ENCODE measurements around the gene TGFB1I1. TPM values are rescaled to one million over a fixed set of nuclear protein-coding genes. Genes with fewer than 3 reads are reported as not detected.

Gene TGFB1I1
- 7.2 and 8.8 TPM in 2 replicates for total RNA-seq
- long read RNA-seq, partial matches to known transcripts, result 1 of 5 reads
- long read RNA-seq, other reads (novel, unspliced or antisense), result 0 of 5 reads

- H3K4me3 Mint-ChIP-seq, result peak within 1 kb of the TSS; percentile 87
- H3K4me1 Mint-ChIP-seq, result peaks cover 26% of the 10 kb centered on the region
- H3K9me3 Mint-ChIP-seq, result no peaks in the 10 kb centered on the region
- H3K27me3 Mint-ChIP-seq (ENCODE audit: low read depth), result peaks cover 56% of the 10 kb centered on the region
- peak within 1 kb of the TSS; percentile 62 for H3K27ac Mint-ChIP-seq (ENCODE audit: unreplicated experiment)
- no peaks in the 10 kb centered on the region for H3K36me3 Mint-ChIP-seq (ENCODE audit: low read depth)
- no peak for TF ChIP-seq CTCF (conservative IDR thresholded peaks at IDR 0.05)
- no peak for DNase-seq (ENCODE audit: low read depth, low spot score)
These were observed at the start of gene TGFB1I1 for GRCh38 chr16:31471875-31472708. Gene TGFB1I1 (plus strand): TSS chr16:31472152. CDS start chr16:31472189, 37 bp downstream.

GRCh38 chr16:31423241-31423640 is 48.7 kb upstream of the TGFB1I1 start:
- no peaks in the 10 kb centered on the region for H3K9me3 Mint-ChIP-seq
- peaks cover 32% of the 10 kb centered on the region for H3K27me3 Mint-ChIP-seq (ENCODE audit: low read depth)

GRCh38 chr16:31423801-31424200 is 48.2 kb upstream of the TGFB1I1 start:
- no peak overlapping the region for H3K4me3 Mint-ChIP-seq

More at GRCh38 chr16:31423241-31423640, 48.7 kb upstream of the TGFB1I1 start:
- Mint-ChIP-seq H3K4me1 (no peaks in the 10 kb centered on the region), H3K36me3 (ENCODE audit: low read depth) (no peaks in the 10 kb centered on the region), H3K4me3 (no peak overlapping the region), H3K27ac (ENCODE audit: unreplicated experiment) (no peak overlapping the region)
- no peak for TF ChIP-seq CTCF (conservative IDR thresholded peaks at IDR 0.05)
- no peak for DNase-seq (ENCODE audit: low read depth, low spot score)

GRCh38 chr16:31427441-31428278 is 44.3 kb upstream of the TGFB1I1 start:
- no peak overlapping the region for H3K4me3 Mint-ChIP-seq
- TF ChIP-seq CTCF (conservative IDR thresholded peaks at IDR 0.05), result no peak
- no peaks in the 10 kb centered on the region for H3K9me3 Mint-ChIP-seq
- no peak for DNase-seq (ENCODE audit: low read depth, low spot score)
- H3K4me1 Mint-ChIP-seq, result no peaks in the 10 kb centered on the region
- no peak overlapping the region for H3K27ac Mint-ChIP-seq (ENCODE audit: unreplicated experiment)
- no peaks in the 10 kb centered on the region for H3K36me3 Mint-ChIP-seq (ENCODE audit: low read depth)
- H3K27me3 Mint-ChIP-seq (ENCODE audit: low read depth), result peaks cover 28% of the 10 kb centered on the region

More at GRCh38 chr16:31423801-31424200, 48.2 kb upstream of the TGFB1I1 start:
- no peaks in the 10 kb centered on the region for H3K4me1 Mint-ChIP-seq
- no peak for DNase-seq (ENCODE audit: low read depth, low spot score)
- H3K27me3 Mint-ChIP-seq (ENCODE audit: low read depth), result peaks cover 28% of the 10 kb centered on the region
- H3K27ac Mint-ChIP-seq (ENCODE audit: unreplicated experiment), result no peak overlapping the region
- no peak for TF ChIP-seq CTCF (conservative IDR thresholded peaks at IDR 0.05)
- H3K9me3 Mint-ChIP-seq, result no peaks in the 10 kb centered on the region
- no peaks in the 10 kb centered on the region for H3K36me3 Mint-ChIP-seq (ENCODE audit: low read depth)

- no peak for DNase-seq (ENCODE audit: low read depth, low spot score)
- Mint-ChIP-seq H3K36me3 (ENCODE audit: low read depth) (no peaks in the 10 kb centered on the region), H3K4me1 (peaks cover under 1% of the 10 kb centered on the region), H3K27ac (ENCODE audit: unreplicated experiment) (no peak within 1 kb of the TSS), H3K27me3 (ENCODE audit: low read depth) (peaks cover 24% of the 10 kb centered on the region), H3K4me3 (no peak within 1 kb of the TSS), H3K9me3 (no peaks in the 10 kb centered on the region)
- no peak for TF ChIP-seq CTCF (conservative IDR thresholded peaks at IDR 0.05)
These were observed 43.7 kb upstream of the TGFB1I1 start, which contains the start of gene COX6A2 for GRCh38 chr16:31428279-31428597. Gene COX6A2 (minus strand): TSS chr16:31428360. CDS start chr16:31428325, 35 bp downstream.
